GM18508 (cell line): ENCODE data around the gene SLC22A23.

Experiments used
- ATAC-seq: cut with Tn5 transposase; IDR thresholded peaks from one replicate; pipeline ENCODE4 v1.9.1; 2021; ENCODE audit warnings: moderate number of reproducible peaks; ENCODE audit not compliant: insufficient read depth, unreplicated experiment

The SLC22A23 gene

GRCh38 chr6:3292431-3293197, 164.2 kb downstream of the SLC22A23 start:
- no peak for ATAC-seq

- no peak for ATAC-seq
These were observed 164.9 kb downstream of the SLC22A23 start for GRCh38 chr6:3291987-3292386.

GRCh38 chr6:3291346-3291745, 165.5 kb downstream of the SLC22A23 start:
- ATAC-seq, result no peak

DNA sequence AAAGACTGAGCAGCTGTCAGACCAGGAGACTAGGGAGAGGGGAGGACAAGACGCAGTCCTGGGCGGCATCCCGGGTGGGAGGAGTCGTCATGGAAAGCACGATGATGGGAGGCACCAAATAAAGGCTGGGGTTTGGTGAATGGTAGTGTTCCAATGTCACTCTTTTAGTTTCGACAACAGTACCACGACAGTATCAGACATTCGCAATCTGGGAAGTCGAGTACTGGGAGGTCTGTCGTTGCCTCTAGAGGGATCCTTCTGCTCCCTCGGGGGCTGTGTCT, 166.0 kb downstream of the SLC22A23 start:
- ATAC-seq, result no peak

DNA sequence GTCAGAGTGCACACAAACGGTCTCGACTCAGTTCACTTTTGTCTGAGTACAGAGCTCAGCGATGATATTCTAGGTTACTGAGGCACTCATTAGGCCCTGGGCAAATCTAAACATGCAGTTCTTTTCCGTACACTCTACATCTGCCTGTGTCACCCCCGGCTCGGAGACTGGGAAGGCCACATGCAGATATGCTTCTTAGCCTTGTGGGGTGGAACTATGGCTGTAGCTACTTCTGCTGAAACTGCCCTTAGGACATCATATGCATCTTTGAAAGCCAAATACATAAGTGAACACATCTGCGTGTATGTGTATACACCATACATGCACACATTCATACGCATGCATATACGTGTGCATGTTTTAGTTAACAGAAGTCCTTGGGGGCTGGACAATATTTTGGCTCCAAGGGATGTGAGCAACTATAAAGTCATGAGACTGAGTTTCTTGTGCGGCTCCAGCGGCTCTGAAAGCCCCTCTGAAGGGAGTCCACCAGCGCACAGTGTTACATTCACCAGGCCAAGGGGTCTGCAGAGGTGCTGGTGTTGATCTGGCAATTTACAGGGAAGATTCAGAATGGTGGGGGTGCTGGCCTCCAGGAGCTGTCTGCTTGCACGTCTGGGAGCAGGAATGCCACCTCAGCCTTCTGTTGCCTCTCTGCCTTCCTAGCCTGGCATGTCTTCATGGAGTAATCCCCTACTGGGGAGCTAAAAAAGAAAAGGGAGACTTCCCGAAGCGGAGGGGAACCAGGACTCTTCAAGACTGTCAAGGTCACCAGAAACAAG, 166.5 kb downstream of the SLC22A23 start:
- ATAC-seq, result no peak

DNA sequence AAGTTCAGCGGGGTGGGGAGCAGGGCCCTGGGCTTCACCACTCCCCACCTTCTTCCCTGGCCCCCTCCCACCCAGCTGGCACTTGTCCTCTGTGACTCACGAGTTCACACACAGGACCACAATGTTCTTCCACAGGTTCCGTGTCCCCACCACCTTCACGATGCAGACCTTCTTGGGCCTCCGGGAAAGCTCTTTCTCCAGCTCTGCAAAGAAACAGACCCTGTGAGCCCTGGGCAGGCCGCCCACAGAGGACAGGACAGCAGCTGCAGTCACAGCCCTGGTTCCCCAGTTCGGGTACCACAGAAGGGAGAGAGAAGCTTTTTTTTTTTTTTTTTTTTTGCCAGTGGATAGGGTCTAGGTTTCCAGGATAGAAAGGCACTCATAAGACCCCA, 167.2 kb downstream of the SLC22A23 start:
- ATAC-seq, result no peak

DNA sequence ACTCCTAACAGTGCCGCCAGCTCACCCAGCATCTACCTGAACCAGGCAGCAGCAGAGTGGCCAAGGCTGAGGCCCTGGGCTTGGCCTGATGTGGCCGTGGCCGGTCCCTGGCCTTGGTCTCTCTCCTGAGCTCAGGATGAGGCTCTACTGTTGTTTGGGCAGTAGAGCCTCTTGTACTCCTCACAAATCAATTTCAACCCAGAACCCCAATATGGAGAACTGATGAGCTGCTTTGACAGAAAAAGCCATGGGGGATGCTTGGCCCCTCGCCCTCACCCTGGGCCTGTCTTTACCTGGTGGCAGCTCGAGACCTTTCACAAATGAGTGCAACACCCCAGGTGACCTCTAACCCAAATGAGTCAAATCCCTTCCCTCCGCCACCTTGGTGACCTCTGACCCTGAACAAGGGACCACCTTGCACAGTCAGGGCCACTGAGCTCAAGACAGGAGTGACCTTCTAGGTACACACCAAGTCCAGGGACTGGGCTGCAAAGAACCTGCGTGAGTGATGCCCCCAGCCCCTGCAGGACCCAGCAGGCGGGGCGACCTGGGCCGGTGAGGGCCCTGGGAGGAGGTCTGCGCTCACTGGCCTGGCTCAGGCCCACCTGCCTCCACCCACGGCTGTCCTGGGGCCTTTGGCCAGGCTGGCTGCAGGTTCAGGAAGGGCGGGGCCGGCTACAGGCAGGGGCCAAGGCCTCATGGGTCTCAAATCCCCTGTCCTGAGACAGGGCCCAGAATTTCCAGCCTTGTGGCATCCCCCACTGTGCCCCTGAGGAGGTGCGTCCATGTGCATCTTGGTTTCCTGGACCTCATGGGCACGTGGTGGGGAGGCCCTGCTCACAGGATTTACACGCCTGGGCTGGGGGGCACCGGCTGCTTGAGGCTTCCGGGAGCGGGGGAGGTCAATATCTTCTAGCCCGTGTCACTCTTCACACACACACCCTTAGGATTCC, 167.9 kb downstream of the SLC22A23 start:
- ATAC-seq, result no peak

DNA sequence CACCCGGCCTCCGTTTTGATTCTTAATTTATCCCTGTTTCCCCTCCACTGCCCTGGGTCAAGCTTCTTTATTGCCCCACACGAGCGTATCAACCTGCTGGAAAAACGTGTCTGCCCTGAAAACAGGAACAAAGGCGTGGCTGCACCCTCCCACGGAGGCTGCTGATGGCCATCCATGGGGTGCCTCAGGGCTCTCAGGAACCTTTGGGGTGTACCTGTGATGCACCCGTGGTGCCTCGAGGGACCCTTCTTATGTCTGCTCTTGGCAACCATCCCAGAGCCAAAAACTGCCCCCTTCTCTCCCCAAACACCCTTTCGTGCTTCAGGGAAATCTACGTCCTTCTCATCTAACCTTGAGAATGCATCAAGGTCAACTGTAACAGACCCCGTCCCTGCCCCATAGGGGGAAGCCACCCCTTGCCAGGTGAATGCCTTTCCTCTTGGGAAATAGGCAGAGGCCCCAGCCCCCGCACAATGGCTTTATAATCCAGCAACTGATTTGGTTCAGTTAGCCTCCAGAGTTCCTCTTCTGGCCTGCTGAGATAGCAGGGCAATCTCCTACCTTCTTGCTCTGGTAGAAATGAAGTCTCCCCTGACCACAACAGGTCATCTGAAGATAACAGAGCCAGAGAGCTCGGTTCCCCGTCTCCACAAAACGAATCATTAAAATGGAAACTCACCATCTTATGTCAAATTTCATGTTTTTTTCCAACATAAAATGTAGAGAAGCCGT, 168.7 kb downstream of the SLC22A23 start:
- no peak for ATAC-seq

GRCh38 chr6:3287308-3287707, 169.5 kb downstream of the SLC22A23 start:
- ATAC-seq, result no peak

- ATAC-seq, result no peak
These were observed 170.1 kb downstream of the SLC22A23 start for GRCh38 chr6:3286641-3287171.

DNA sequence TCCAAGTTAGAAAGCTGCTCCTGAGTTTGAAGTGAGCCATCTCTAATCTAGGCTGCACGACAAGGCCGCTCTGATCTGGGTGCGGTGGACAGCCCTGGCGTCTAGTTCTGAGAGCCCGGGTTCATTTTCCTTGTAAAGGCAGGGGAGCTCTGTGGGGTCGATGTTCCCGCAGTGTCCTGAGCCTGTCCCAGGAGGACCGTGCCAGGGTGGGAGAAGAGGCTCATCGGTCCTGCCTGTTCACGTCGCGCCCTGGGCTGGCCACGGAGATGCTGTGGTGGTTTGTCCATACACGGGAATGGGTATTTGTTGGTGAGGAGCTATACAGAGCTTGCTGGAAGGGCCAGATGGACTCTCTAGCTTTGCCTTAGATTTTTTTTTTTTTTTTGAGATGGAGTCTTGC, 171.1 kb downstream of the SLC22A23 start:
- no peak for ATAC-seq

DNA sequence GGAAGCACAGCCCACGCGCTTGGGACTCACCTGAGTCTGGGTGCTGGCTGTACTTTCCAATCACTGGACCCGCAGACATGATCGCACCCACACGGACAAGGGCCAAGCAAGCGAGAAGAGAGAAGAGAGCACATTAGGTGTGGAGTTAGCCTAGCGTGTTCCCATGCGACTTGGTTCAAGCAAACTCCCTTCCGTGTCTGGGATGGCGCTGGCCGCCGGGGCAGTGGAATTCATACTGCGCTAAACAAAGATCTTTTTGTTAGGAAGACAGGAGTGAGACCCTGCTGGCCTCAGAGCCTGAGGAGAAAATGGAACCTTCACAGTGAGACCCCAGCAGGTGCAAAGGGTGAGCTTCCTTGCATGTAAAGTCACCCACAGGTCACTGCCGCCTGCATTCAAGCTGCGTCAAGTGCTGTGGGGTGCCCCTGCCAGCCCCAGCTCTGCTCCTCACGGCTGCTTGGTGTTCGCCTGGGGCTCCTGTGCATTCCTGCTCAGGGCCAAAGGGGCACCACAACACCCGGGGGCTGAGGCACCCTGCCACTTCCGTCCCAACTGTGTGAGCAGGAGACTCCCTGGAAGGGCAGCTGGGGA, 171.7 kb downstream of the SLC22A23 start:
- ATAC-seq, result no peak

DNA sequence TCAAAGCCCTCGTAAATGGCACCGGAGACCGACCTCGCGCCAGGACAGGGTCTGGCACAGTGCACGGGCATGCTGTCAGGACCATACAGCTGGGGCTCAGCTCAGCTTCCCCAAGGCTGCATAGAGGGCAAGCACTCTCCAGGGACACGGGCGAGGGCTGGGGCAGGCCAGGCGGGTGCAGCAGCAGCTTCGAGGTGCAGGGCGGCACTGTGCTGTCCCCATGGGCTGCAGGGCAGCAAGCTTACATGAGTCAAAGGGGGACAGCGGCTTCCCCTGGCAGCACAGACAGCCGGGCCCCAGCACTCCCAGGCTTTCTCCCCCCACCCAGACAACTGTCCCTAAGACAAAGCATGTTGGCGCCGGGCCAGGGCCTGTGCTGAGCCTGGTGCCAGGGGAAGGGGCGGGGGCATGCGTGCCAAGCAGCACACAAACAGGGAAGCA, 172.4 kb downstream of the SLC22A23 start:
- no peak for ATAC-seq

- no peak for ATAC-seq
These were observed 173.0 kb downstream of the SLC22A23 start for GRCh38 chr6:3283641-3284435.

GRCh38 chr6:3283241-3283640, 173.6 kb downstream of the SLC22A23 start:
- no peak for ATAC-seq

DNA sequence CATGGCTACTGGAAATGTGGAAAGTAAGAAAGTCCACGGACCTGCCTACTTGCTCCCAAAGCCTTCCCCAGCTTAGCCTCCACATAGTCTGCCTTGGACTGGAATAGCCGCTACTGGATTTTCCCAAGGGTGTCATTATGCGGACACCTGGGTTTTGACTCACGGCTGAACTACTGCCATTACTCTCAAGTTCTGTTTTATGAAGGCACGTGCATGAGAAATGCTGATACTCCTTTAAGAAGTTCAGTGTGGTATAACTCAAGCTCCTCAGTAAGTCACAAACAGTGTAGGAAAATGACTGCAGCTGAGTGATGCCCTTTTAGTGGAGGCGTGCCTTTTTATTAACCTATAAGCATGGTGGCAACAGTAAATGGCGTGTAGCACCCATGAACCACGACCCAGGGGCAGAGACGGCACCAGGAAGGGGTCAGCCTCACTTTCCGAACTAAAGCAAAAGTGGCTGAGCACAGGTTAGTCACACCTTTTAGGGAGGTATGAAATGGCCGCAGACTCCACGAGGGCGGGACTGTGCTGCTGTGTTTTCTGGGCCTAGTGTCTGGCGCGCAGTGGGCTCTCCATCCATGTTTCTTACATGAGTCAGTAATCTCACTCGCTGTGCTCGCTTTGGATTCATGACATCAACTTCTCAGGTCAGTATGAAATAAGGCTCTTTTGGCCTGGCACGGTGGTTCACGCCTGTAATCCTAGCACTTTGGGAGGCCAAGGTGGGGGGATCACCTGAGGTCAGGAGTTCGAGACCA, 174.2 kb downstream of the SLC22A23 start:
- ATAC-seq, result no peak

DNA sequence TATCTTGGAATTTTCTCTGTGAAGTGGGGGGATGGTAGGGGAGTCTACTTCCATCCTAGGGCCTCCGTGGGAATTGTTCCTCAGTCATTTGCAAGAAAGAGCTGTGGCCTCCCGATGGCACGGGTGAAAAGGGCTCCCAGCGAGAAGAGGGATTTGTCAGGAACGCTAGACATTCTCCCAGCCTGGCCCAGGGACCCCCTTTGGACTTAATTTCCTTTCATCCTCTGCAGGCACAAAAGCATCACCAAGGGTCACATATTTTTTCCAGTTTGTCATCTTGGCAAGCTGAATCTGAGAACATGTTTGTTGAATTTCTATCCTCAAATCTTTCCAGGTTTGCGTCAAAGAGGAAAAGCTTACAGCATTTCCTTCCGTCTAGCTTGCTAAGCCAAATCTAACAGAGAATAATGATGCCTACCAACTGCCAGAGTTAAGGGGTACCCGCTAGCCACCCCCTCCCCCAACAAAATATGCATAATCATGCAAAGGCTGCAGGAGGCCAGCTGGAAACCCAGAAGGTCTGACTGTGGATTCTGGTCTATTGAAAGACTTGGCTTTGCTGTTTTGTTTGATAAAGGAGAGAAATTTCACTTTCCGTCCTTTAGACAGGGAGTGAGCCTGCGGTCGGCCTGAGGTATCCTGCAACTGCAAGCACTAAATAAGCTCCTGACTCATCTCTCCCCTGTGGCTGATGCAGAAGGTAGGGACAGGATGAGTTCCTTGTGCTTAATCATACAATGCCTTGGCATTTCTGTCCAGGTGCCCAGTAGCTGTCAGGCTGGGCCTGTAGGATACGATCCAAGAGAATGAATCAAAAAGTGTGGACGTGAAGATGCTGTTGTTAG, 175.0 kb downstream of the SLC22A23 start:
- no peak for ATAC-seq
